ENCODE results near the gene ILK. TPM values are rescaled to one million over a fixed set of nuclear protein-coding genes. Genes with fewer than 3 reads are reported as not detected.
A peak's percentile ranks its signal among the peaks of the same experiment; 100 is the strongest.

Gene ILK
- total and polyA plus RNA-seq, 2 of the 13 experiments (the other 11 are each of a cell fraction or from before 2014, with no cell fraction given) = 70.3 to 108 TPM

DNA sequence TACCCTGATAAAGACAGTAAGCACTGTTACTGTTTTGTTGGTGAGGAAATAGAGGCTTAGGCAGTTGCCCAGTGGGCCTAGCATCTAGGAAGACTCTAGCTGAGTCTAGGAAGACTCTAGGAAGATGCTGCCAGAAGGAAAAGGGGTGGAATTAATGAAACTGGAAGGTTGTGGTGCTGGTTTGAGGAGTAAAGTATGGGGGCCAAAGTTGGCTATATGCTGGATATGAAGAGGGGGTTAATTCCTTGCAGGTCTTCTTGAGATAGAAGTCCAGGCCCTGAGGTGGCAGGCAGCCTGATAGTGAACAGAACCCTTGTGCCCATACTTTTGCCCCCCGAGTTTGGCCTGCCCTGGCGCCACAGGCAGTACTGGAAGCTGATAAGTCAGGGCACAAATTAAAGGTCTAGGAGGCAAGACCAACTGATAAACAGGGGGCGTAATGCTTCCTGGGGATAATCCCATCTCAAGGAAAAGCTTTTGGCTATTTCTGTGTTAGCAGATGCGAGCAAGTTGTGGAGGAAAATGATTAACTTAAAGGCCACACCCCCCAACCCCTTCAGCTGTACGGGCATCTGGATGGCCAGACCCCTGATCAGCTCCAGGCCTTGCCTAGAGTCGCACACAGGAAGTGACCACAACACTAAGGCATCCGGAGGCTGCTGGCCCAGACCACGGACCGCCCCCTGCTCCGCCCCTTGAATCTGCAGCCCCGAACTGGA, 3.1 kb downstream of the ILK start (continued):
- TF ChIP-seq, protein P1, sequence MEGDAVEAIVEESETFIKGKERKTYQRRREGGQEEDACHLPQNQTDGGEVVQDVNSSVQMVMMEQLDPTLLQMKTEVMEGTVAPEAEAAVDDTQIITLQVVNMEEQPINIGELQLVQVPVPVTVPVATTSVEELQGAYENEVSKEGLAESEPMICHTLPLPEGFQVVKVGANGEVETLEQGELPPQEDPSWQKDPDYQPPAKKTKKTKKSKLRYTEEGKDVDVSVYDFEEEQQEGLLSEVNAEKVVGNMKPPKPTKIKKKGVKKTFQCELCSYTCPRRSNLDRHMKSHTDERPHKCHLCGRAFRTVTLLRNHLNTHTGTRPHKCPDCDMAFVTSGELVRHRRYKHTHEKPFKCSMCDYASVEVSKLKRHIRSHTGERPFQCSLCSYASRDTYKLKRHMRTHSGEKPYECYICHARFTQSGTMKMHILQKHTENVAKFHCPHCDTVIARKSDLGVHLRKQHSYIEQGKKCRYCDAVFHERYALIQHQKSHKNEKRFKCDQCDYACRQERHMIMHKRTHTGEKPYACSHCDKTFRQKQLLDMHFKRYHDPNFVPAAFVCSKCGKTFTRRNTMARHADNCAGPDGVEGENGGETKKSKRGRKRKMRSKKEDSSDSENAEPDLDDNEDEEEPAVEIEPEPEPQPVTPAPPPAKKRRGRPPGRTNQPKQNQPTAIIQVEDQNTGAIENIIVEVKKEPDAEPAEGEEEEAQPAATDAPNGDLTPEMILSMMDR (CRISPR knock-in tag; IDR thresholded peaks at IDR 0.05) = peak; percentile 34
- no peak for TF ChIP-seq POGZ (CRISPR knock-in tag; IDR thresholded peaks at IDR 0.05)
- TF ChIP-seq ZNF569 (CRISPR knock-in tag; IDR thresholded peaks at IDR 0.05; ENCODE audit: borderline replicate concordance) = no peak
- peak; percentile 90 for TF ChIP-seq ZNF335 (CRISPR knock-in tag; IDR thresholded peaks at IDR 0.05)
- no peak for TF ChIP-seq MEF2D (CRISPR knock-in tag; IDR thresholded peaks at IDR 0.05)
- TF ChIP-seq IKZF1 (IDR thresholded peaks at IDR 0.05) = no peak
- TF ChIP-seq IRF2 (CRISPR knock-in tag; IDR thresholded peaks at IDR 0.05) = peak; percentile 36; the same call in 1 of the 2 replicates
- TF ChIP-seq, protein P2, sequence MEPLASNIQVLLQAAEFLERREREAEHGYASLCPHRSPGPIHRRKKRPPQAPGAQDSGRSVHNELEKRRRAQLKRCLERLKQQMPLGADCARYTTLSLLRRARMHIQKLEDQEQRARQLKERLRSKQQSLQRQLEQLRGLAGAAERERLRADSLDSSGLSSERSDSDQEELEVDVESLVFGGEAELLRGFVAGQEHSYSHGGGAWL (CRISPR knock-in tag; IDR thresholded peaks at IDR 0.05) = no peak
- TF ChIP-seq ZNF230 (CRISPR knock-in tag; IDR thresholded peaks at IDR 0.05) = no peak
- TF ChIP-seq, protein P3, sequence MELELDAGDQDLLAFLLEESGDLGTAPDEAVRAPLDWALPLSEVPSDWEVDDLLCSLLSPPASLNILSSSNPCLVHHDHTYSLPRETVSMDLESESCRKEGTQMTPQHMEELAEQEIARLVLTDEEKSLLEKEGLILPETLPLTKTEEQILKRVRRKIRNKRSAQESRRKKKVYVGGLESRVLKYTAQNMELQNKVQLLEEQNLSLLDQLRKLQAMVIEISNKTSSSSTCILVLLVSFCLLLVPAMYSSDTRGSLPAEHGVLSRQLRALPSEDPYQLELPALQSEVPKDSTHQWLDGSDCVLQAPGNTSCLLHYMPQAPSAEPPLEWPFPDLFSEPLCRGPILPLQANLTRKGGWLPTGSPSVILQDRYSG (CRISPR knock-in tag; IDR thresholded peaks at IDR 0.05) = no peak
- no peak for TF ChIP-seq TARDBP (CRISPR knock-in tag; IDR thresholded peaks at IDR 0.05)
- no peak for TF ChIP-seq PAF1 (CRISPR knock-in tag; IDR thresholded peaks at IDR 0.05)
- no peak for TF ChIP-seq STAG1 (CRISPR knock-in tag; IDR thresholded peaks at IDR 0.05)
- TF ChIP-seq ZFX (CRISPR knock-in tag; IDR thresholded peaks at IDR 0.05; ENCODE audit: low read depth) = peak; percentile 77
- no peak for TF ChIP-seq SAFB2 (CRISPR knock-in tag; IDR thresholded peaks at IDR 0.05; ENCODE audit: borderline replicate concordance, low read depth)
- TF ChIP-seq, protein P4, sequence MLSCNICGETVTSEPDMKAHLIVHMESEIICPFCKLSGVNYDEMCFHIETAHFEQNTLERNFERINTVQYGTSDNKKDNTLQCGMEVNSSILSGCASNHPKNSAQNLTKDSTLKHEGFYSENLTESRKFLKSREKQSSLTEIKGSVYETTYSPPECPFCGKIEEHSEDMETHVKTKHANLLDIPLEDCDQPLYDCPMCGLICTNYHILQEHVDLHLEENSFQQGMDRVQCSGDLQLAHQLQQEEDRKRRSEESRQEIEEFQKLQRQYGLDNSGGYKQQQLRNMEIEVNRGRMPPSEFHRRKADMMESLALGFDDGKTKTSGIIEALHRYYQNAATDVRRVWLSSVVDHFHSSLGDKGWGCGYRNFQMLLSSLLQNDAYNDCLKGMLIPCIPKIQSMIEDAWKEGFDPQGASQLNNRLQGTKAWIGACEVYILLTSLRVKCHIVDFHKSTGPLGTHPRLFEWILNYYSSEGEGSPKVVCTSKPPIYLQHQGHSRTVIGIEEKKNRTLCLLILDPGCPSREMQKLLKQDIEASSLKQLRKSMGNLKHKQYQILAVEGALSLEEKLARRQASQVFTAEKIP (CRISPR knock-in tag; IDR thresholded peaks at IDR 0.05; ENCODE audit: borderline replicate concordance) = no peak
- TF ChIP-seq, protein P5, sequence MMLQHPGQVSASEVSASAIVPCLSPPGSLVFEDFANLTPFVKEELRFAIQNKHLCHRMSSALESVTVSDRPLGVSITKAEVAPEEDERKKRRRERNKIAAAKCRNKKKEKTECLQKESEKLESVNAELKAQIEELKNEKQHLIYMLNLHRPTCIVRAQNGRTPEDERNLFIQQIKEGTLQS (CRISPR knock-in tag; IDR thresholded peaks at IDR 0.05) = peak; percentile 75; the same call in 1 of the 2 replicates
- TF ChIP-seq, protein P6, sequence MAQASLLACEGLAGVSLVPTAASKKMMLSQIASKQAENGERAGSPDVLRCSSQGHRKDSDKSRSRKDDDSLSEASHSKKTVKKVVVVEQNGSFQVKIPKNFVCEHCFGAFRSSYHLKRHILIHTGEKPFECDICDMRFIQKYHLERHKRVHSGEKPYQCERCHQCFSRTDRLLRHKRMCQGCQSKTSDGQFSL (CRISPR knock-in tag; IDR thresholded peaks at IDR 0.05) = no peak
- TF ChIP-seq GABPA (IDR thresholded peaks at IDR 0.05; ENCODE audit: low read depth, low read length) = peak; percentile 57
- peak; percentile 90 for TF ChIP-seq GABPA (CRISPR knock-in tag; IDR thresholded peaks at IDR 0.05; ENCODE audit: low read depth)
- TF ChIP-seq ELF4 (CRISPR knock-in tag; IDR thresholded peaks at IDR 0.05; ENCODE audit: borderline replicate concordance) = no peak
- no peak for TF ChIP-seq GTF3A (CRISPR knock-in tag; conservative IDR thresholded peaks at IDR 0.05)
- TF ChIP-seq, protein P7, sequence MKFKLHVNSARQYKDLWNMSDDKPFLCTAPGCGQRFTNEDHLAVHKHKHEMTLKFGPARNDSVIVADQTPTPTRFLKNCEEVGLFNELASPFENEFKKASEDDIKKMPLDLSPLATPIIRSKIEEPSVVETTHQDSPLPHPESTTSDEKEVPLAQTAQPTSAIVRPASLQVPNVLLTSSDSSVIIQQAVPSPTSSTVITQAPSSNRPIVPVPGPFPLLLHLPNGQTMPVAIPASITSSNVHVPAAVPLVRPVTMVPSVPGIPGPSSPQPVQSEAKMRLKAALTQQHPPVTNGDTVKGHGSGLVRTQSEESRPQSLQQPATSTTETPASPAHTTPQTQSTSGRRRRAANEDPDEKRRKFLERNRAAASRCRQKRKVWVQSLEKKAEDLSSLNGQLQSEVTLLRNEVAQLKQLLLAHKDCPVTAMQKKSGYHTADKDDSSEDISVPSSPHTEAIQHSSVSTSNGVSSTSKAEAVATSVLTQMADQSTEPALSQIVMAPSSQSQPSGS (CRISPR knock-in tag; IDR thresholded peaks at IDR 0.05) = peak; percentile 98
